Liver (tissue), 9 donors: Measurements from ENCODE around the gene PEX16. TPM values are rescaled to one million over a fixed set of nuclear protein-coding genes. Genes with fewer than 3 reads are reported as not detected.

Experiments used
- DNase-seq: peaks from one replicate; pipeline ENCODE4 v3.0.0-alpha.2; 2017; ENCODE audit warnings: low spot score
- H3K27ac ChIP-seq, 2 donors: one replicate each; pipeline ENCODE4 v1.7.0; 2013; ENCODE audit warnings: inconsistent platforms in 2 of 2, low read length in 2 of 2, control low read depth in 1 of 2, low read depth in 1 of 2, mild to moderate bottlenecking in 1 of 2
- H3K27me3 ChIP-seq, 4 donors: one replicate each; pipeline versions ENCODE4 v1.6.1 to v1.7.0; 2013; ENCODE audit warnings: low read length in 3 of 4, inconsistent platforms in 1 of 4, mild to moderate bottlenecking in 1 of 4, moderate library complexity in 1 of 4; ENCODE audit not compliant: control insufficient read depth in 4 of 4, insufficient read depth in 4 of 4
- H3K36me3 ChIP-seq, 4 donors: one replicate each; pipeline versions ENCODE4 v1.6.1 to v1.7.0; 2013; ENCODE audit warnings: low read length in 3 of 4, mild to moderate bottlenecking in 3 of 4, low read depth in 1 of 4, moderate library complexity in 1 of 4; ENCODE audit not compliant: control insufficient read depth in 4 of 4, insufficient read depth in 3 of 4
- H3K4me1 ChIP-seq, 4 donors: one replicate each; pipeline versions ENCODE4 v1.6.1 to v1.7.0; 2013; ENCODE audit warnings: low read length in 3 of 4, mild to moderate bottlenecking in 3 of 4, moderate library complexity in 1 of 4; ENCODE audit not compliant: control insufficient read depth in 4 of 4, insufficient read depth in 4 of 4
- H3K4me3 ChIP-seq, 3 donors: one replicate each; pipeline versions ENCODE4 v1.6.1 to v1.7.0; 2013; ENCODE audit warnings: low read length in 3 of 3, control low read depth in 1 of 3, low read depth in 1 of 3, mild to moderate bottlenecking in 1 of 3
- H3K9ac ChIP-seq, 2 donors: one replicate each; pipeline ENCODE4 v1.7.0; 2013; ENCODE audit warnings: low read length in 2 of 2, mild to moderate bottlenecking in 2 of 2, moderate library complexity in 2 of 2, control low read depth in 1 of 2, low read depth in 1 of 2
- H3K9me3 ChIP-seq, 4 donors: one replicate each; pipeline versions ENCODE4 v1.6.1 to v1.7.0; 2013; ENCODE audit warnings: low read length in 3 of 4; ENCODE audit not compliant: control insufficient read depth in 4 of 4
- CTCF ChIP-seq: fragments of 150-350 bp; IDR thresholded peaks from 2 replicates; pipeline ENCODE4 v1.5.1; 2017; ENCODE audit warnings: improper control_type of control experiment, low read depth, low read length; ENCODE audit not compliant: missing input control
- EGR1 ChIP-seq, 2 donors: IDR thresholded peaks; 2 replicates each; pipeline ENCODE4 v1.6.1; 2016 to 2018; ENCODE audit warnings: antibody characterized with exemption in 2 of 2, low read depth in 2 of 2
- FOXA2 ChIP-seq: IDR thresholded peaks from 2 replicates; pipeline ENCODE4 v1.6.1; 2016; ENCODE audit warnings: antibody characterized with exemption
- GABPA ChIP-seq, 2 donors: IDR thresholded peaks in 1 of 2; conservative IDR thresholded peaks in 1 of 2; 2 replicates each; pipeline ENCODE4 v1.6.1; 2016; ENCODE audit warnings: antibody characterized with exemption in 2 of 2, mild to moderate bottlenecking in 1 of 2, moderate library complexity in 1 of 2
- HNF4A ChIP-seq, 2 donors: conservative IDR thresholded peaks; 2 replicates each; pipeline ENCODE4 v1.6.1; 2016; ENCODE audit warnings: antibody characterized with exemption in 2 of 2, mild to moderate bottlenecking in 2 of 2
- JUND ChIP-seq, 2 donors: IDR thresholded peaks; 2 replicates each; pipeline ENCODE4 v1.6.1; 2016; ENCODE audit warnings: antibody characterized with exemption in 2 of 2
- NR2F2 ChIP-seq: IDR thresholded peaks from 2 replicates; pipeline ENCODE4 v1.6.1; 2016; ENCODE audit warnings: antibody characterized with exemption
- RAD21 ChIP-seq, 2 donors: IDR thresholded peaks; 2 replicates each; pipeline ENCODE4 v1.6.1; 2016; ENCODE audit warnings: antibody characterized with exemption in 2 of 2, mild to moderate bottlenecking in 2 of 2
- RXRA ChIP-seq, 2 donors: IDR thresholded peaks; 2 replicates each; pipeline ENCODE4 v1.6.1; 2017 to 2018; ENCODE audit warnings: antibody characterized with exemption in 2 of 2, mild to moderate bottlenecking in 1 of 2
- SP1 ChIP-seq: IDR thresholded peaks from 2 replicates; pipeline ENCODE4 v1.6.1; 2018; ENCODE audit warnings: antibody characterized with exemption, mild to moderate bottlenecking
- TAF1 ChIP-seq: conservative IDR thresholded peaks from 2 replicates; pipeline ENCODE4 v1.6.1; 2016; ENCODE audit warnings: antibody characterized with exemption, mild to moderate bottlenecking
- YY1 ChIP-seq: IDR thresholded peaks from 2 replicates; pipeline ENCODE4 v1.6.1; 2016; ENCODE audit warnings: antibody characterized with exemption, mild to moderate bottlenecking
- ZBTB33 ChIP-seq: IDR thresholded peaks from 2 replicates; pipeline ENCODE4 v1.6.1; 2016; ENCODE audit warnings: antibody characterized with exemption
- WGBS: extraction: QIAGEN DNeasy Blood & Tissue Kit; methylation state at CpG from one replicate; pipeline ENCODE4 v1.1.7; 2013; 5-methylcytosine and 5-hydroxymethylcytosine counted together
- polyA plus RNA-seq, 2 donors: library from polyadenylated mRNA; stranded (reverse) in 1 of 2; unstranded in 1 of 2; fragments of 200-250 nt in 1 of 2; fragments of >200 nt in 1 of 2; fragmentation: Nextera tagmentation in 1 of 2; extraction: Ambion mirVana in 1 of 2; gene quantifications; one replicate each; pipeline versions ENCODE4 v1.2.1 to v1.2.3, GENCODE V29; 2013 to 2015
- total RNA-seq, 2 donors: library from RNA; depleted of rRNA; stranded (reverse); fragments of >200 nt; gene quantifications; one replicate each; pipeline ENCODE4 v1.2.3, GENCODE V29; 2014
- TF ChIP-seq, protein P1 (sequence below): IDR thresholded peaks from 2 replicates; pipeline ENCODE4 v1.6.1; 2016; ENCODE audit warnings: antibody characterized with exemption, mild to moderate bottlenecking
- TF ChIP-seq, protein P2 (sequence below): IDR thresholded peaks from 2 replicates; pipeline ENCODE4 v1.6.1; 2016; ENCODE audit warnings: antibody characterized with exemption
- donor health status: healthy.
- donor health status: healthy.
- donor health status: healthy.
- donor health status: healthy.
- donor health status: healthy.

PEX16 gene
- total and polyA plus RNA-seq, 4 donors, result 18.8 to 41.2 (median 29.8) TPM

DNA sequence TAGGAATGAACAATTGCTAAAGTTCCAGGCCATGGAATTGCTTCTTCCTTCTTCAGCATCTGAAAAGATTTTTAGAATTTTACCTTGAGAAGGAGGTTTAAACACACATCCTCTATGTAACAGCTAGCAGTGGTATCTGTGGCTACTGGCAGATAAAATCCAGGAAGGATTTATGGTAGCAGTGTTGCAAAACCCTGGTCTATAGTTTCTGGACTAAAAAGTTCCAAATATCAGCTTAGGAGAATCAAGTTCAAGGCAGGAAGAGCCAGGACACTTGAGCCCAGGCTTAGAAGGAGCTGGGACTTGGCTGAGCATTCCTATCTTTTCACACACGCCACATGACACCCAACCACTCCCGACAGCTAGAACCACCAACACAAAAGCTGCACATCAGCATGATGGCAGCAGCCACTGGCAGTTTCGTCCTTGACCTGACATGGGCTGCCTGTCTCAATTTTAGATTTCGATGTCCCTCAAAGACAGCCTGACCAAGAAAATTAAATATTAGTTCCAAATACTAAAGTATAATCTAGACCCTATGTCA, 18.9 kb upstream of the PEX16 start:
- Histone ChIP-seq H3K4me3 (no peak overlapping the region), H3K4me1 (peaks cover 10 to 23% (median 21%) of the 10 kb centered on the region in 4 donors), H3K27me3 (no peaks in the 10 kb centered on the region), H3K36me3 (peaks cover 2 to 16% (median 5%) of the 10 kb centered on the region in 4 donors), H3K9me3 (no peaks in the 10 kb centered on the region), H3K9ac (no peak overlapping the region), H3K27ac (no peak overlapping the region)
- WGBS, result 97% methylated on average over 4 of the region's 4 CpGs
- TF ChIP-seq JUND (IDR thresholded peaks at IDR 0.05) (no peak), RXRA (IDR thresholded peaks at IDR 0.05) (no peak), EGR1 (IDR thresholded peaks at IDR 0.05; ENCODE audit: low read depth in 2 of 2) (no peak), FOXA2 (no peak)
- TF ChIP-seq, protein P1, sequence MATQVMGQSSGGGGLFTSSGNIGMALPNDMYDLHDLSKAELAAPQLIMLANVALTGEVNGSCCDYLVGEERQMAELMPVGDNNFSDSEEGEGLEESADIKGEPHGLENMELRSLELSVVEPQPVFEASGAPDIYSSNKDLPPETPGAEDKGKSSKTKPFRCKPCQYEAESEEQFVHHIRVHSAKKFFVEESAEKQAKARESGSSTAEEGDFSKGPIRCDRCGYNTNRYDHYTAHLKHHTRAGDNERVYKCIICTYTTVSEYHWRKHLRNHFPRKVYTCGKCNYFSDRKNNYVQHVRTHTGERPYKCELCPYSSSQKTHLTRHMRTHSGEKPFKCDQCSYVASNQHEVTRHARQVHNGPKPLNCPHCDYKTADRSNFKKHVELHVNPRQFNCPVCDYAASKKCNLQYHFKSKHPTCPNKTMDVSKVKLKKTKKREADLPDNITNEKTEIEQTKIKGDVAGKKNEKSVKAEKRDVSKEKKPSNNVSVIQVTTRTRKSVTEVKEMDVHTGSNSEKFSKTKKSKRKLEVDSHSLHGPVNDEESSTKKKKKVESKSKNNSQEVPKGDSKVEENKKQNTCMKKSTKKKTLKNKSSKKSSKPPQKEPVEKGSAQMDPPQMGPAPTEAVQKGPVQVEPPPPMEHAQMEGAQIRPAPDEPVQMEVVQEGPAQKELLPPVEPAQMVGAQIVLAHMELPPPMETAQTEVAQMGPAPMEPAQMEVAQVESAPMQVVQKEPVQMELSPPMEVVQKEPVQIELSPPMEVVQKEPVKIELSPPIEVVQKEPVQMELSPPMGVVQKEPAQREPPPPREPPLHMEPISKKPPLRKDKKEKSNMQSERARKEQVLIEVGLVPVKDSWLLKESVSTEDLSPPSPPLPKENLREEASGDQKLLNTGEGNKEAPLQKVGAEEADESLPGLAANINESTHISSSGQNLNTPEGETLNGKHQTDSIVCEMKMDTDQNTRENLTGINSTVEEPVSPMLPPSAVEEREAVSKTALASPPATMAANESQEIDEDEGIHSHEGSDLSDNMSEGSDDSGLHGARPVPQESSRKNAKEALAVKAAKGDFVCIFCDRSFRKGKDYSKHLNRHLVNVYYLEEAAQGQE, result no peak
- no peak for DNase-seq

DNA sequence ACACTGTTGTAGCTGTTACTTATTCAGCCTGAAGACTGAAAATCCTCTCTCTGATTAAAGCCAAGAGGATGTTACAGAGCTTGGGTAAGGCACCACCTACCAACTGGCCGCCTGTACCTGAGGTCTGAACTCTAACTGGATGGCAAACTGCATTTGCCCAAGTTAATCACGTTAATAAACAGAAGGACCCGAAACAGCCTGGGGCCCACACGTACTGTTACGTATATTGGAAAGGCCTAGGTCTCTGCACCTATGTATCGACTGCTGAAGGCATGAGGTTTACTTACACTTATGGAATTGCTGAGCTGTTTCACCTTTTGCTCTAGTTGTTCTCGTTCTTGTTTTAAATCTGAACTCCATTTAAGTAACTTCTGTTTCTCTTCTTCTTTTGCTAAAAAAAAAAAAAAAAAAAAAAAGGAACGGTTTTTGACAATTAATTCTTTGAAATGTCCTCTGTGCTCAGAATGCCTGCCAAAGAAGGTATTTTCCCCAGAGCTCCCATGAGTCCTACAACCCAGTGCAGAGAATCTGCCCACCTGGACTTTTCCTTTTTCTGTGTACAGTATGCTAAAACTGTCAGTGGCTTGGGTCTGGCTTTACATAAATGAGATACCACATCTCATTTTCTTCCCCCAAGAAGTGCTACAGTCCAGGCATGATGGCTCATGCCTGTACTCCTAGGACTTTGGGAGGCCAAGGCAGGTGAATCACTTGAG, 17.8 kb upstream of the PEX16 start:
- Histone ChIP-seq H3K4me1 (peaks cover 10 to 23% (median 20%) of the 10 kb centered on the region in 4 donors), H3K36me3 (peaks cover 2 to 15% (median 6%) of the 10 kb centered on the region in 4 donors), H3K27ac (no peak overlapping the region), H3K4me3 (no peak overlapping the region), H3K9ac (no peak overlapping the region), H3K9me3 (no peaks in the 10 kb centered on the region), H3K27me3 (no peaks in the 10 kb centered on the region)
- TF ChIP-seq EGR1 (IDR thresholded peaks at IDR 0.05; ENCODE audit: low read depth in 2 of 2) (no peak), GABPA (IDR thresholded peaks at IDR 0.05 in 1 of 2, conservative IDR thresholded peaks at IDR 0.05 in 1 of 2) (no peak), CTCF (no peak), TAF1 (no peak), YY1 (no peak), JUND (IDR thresholded peaks at IDR 0.05) (no peak), RAD21 (IDR thresholded peaks at IDR 0.05) (no peak), HNF4A (conservative IDR thresholded peaks at IDR 0.05) (no peak), SP1 (no peak), RXRA (IDR thresholded peaks at IDR 0.05) (no peak), NR2F2 (no peak), ZBTB33 (no peak)
- TF ChIP-seq, protein P2, sequence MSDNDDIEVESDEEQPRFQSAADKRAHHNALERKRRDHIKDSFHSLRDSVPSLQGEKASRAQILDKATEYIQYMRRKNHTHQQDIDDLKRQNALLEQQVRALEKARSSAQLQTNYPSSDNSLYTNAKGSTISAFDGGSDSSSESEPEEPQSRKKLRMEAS, result no peak
- 93% methylated on average over 8 of the region's 8 CpGs for WGBS
- DNase-seq, result no peak
